Hematopoietic multipotent progenitor cell treated with erythropoietin and hydrocortisone succinate and interleukin-3 and kit ligand, for 8 days (in vitro differentiated cells): Measurements from ENCODE around the gene TRAPPC3.

ENCODE experiments used
- DNase-seq: peaks from one replicate; pipeline ENCODE4 v3.0.0-alpha.2; 2015

Gene TRAPPC3

GRCh38 chr1:36125129-36125991 is 23.9 kb downstream of the TRAPPC3 start, which contains the start of gene COL8A2:
COL8A2 (minus strand) TSS chr1:36125222; CDS start chr1:36100242, 24,980 bp downstream.
- DNase-seq = no peak

- DNase-seq = no peak
Observed at GRCh38 chr1:36124404-36125128, 24.7 kb downstream of the TRAPPC3 start.

GRCh38 chr1:36123356-36123755 is 25.9 kb downstream of the TRAPPC3 start:
- no peak for DNase-seq

GRCh38 chr1:36122062-36123030 is 26.9 kb downstream of the TRAPPC3 start:
- DNase-seq = no peak

- DNase-seq = no peak
Observed at GRCh38 chr1:36119456-36119855, 29.8 kb downstream of the TRAPPC3 start.

GRCh38 chr1:36118447-36119204 is 30.7 kb downstream of the TRAPPC3 start:
- DNase-seq = no peak

GRCh38 chr1:36116901-36117300 is 32.4 kb downstream of the TRAPPC3 start:
- no peak for DNase-seq

- no peak for DNase-seq
Observed at GRCh38 chr1:36115931-36116330, 33.4 kb downstream of the TRAPPC3 start.

GRCh38 chr1:36115200-36115669 is 34.1 kb downstream of the TRAPPC3 start:
- DNase-seq = no peak

- no peak for DNase-seq
Observed at GRCh38 chr1:36114371-36114770, 34.9 kb downstream of the TRAPPC3 start.

GRCh38 chr1:36112823-36113222 is 36.5 kb downstream of the TRAPPC3 start:
- no peak for DNase-seq

- no peak for DNase-seq
Observed at GRCh38 chr1:36111151-36111550, 38.1 kb downstream of the TRAPPC3 start.

GRCh38 chr1:36109041-36109679 is 40.1 kb downstream of the TRAPPC3 start:
- no peak for DNase-seq

GRCh38 chr1:36108314-36108713 is 41.0 kb downstream of the TRAPPC3 start:
- no peak for DNase-seq

GRCh38 chr1:36107394-36107793 is 41.9 kb downstream of the TRAPPC3 start:
- no peak for DNase-seq

- DNase-seq = no peak
Observed at GRCh38 chr1:36106269-36106668, 43.0 kb downstream of the TRAPPC3 start.

GRCh38 chr1:36101546-36101945 is 47.7 kb downstream of the TRAPPC3 start:
- no peak for DNase-seq

- DNase-seq = peak; percentile 24
Observed at GRCh38 chr1:36100376-36100775, 48.9 kb downstream of the TRAPPC3 start.

GRCh38 chr1:36099681-36100341 is 49.5 kb downstream of the TRAPPC3 start:
- peak; percentile 71 for DNase-seq

- no peak for DNase-seq
Observed at GRCh38 chr1:36098650-36099365, 50.5 kb downstream of the TRAPPC3 start.
